ENCODE measurements around the gene PCDH17.

DNA sequence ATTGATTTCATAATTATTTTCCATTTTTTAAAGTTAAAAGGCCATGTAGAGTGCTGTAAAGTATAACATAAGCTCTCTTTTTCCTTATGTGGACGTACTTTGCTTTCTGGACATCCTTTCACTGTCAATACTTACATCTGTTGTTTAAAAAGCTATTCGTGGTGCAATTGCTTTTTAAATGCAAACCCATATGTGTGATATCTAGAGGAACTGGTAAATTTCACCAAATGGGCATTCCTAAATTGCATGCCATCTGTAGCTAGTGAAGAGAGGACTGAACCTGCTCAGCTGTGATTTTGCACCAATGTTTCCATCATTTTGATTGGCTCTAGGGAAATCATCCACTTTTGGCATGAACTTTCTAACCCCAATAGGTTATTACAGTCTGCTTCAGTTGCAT lies 129.4 kb downstream of the PCDH17 start:
- TF ChIP-seq, protein P1, sequence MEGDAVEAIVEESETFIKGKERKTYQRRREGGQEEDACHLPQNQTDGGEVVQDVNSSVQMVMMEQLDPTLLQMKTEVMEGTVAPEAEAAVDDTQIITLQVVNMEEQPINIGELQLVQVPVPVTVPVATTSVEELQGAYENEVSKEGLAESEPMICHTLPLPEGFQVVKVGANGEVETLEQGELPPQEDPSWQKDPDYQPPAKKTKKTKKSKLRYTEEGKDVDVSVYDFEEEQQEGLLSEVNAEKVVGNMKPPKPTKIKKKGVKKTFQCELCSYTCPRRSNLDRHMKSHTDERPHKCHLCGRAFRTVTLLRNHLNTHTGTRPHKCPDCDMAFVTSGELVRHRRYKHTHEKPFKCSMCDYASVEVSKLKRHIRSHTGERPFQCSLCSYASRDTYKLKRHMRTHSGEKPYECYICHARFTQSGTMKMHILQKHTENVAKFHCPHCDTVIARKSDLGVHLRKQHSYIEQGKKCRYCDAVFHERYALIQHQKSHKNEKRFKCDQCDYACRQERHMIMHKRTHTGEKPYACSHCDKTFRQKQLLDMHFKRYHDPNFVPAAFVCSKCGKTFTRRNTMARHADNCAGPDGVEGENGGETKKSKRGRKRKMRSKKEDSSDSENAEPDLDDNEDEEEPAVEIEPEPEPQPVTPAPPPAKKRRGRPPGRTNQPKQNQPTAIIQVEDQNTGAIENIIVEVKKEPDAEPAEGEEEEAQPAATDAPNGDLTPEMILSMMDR (IDR thresholded peaks at IDR 0.05), result no peak
- TF ChIP-seq CREM (CRISPR knock-in tag; IDR thresholded peaks at IDR 0.05), result no peak
- TF ChIP-seq GTF2I (CRISPR knock-in tag; conservative IDR thresholded peaks at IDR 0.05), result no peak
- TF ChIP-seq ZNF281 (CRISPR knock-in tag; IDR thresholded peaks at IDR 0.05), result no peak
- TF ChIP-seq, protein P2, sequence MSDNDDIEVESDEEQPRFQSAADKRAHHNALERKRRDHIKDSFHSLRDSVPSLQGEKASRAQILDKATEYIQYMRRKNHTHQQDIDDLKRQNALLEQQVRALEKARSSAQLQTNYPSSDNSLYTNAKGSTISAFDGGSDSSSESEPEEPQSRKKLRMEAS (CRISPR knock-in tag; IDR thresholded peaks at IDR 0.05), result no peak
- TF ChIP-seq USF2 (CRISPR knock-in tag; IDR thresholded peaks at IDR 0.05), result no peak
- TF ChIP-seq, protein P3, sequence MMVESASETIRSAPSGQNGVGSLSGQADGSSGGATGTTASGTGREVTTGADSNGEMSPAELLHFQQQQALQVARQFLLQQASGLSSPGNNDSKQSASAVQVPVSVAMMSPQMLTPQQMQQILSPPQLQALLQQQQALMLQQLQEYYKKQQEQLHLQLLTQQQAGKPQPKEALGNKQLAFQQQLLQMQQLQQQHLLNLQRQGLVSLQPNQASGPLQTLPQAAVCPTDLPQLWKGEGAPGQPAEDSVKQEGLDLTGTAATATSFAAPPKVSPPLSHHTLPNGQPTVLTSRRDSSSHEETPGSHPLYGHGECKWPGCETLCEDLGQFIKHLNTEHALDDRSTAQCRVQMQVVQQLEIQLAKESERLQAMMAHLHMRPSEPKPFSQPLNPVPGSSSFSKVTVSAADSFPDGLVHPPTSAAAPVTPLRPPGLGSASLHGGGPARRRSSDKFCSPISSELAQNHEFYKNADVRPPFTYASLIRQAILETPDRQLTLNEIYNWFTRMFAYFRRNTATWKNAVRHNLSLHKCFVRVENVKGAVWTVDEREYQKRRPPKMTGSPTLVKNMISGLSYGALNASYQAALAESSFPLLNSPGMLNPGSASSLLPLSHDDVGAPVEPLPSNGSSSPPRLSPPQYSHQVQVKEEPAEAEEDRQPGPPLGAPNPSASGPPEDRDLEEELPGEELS (CRISPR knock-in tag; IDR thresholded peaks at IDR 0.05), result no peak
- TF ChIP-seq ELF4 (CRISPR knock-in tag; IDR thresholded peaks at IDR 0.05; ENCODE audit: low read depth), result no peak
- TF ChIP-seq NFYB (CRISPR knock-in tag; conservative IDR thresholded peaks at IDR 0.05; ENCODE audit: low read depth), result no peak
- TF ChIP-seq RELA (CRISPR knock-in tag; IDR thresholded peaks at IDR 0.05; ENCODE audit: borderline replicate concordance), result no peak
- TF ChIP-seq NR3C1 (CRISPR knock-in tag; conservative IDR thresholded peaks at IDR 0.05; ENCODE audit: low read depth), result no peak
- TF ChIP-seq, protein P4, sequence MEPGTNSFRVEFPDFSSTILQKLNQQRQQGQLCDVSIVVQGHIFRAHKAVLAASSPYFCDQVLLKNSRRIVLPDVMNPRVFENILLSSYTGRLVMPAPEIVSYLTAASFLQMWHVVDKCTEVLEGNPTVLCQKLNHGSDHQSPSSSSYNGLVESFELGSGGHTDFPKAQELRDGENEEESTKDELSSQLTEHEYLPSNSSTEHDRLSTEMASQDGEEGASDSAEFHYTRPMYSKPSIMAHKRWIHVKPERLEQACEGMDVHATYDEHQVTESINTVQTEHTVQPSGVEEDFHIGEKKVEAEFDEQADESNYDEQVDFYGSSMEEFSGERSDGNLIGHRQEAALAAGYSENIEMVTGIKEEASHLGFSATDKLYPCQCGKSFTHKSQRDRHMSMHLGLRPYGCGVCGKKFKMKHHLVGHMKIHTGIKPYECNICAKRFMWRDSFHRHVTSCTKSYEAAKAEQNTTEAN (CRISPR knock-in tag; IDR thresholded peaks at IDR 0.05), result no peak
- no peak for TF ChIP-seq ZNF317 (CRISPR knock-in tag; IDR thresholded peaks at IDR 0.05; ENCODE audit: borderline replicate concordance, low read depth)
- TF ChIP-seq GABPB1 (CRISPR knock-in tag; IDR thresholded peaks at IDR 0.05), result no peak

All from WTC11 (cell line).